A549 (cell line): ENCODE results near the gene NDEL1. TPM values are rescaled to one million over a fixed set of nuclear protein-coding genes. Genes with fewer than 3 reads are reported as not detected.
A peak's percentile ranks its signal among the peaks of the same experiment; 100 is the strongest.

Experiments
- ATAC-seq, 2 experiments: fragments of 200-7000 bp in 1 of 2; fragments of >200 bp in 1 of 2; cut with Nextera tagmentation in 1 of 2; cut with Tn5 transposase in 1 of 2; 3 replicates each; pipeline versions ENCODE4 v1.8.0 to v1.9.1; 2018 to 2020; ENCODE audit warnings: mild to moderate bottlenecking in 1 of 2, moderate library complexity in 1 of 2
- CTCF ChIA-PET: fragments of 300-600 bp; sonication (Branson Sonifier 250); formaldehyde crosslinking; extraction: SDS; loops from one replicate; lab custom pipeline; 2021; ENCODE audit warnings: antibody characterized with exemption, inconsistent platforms; lab: Yijun Ruan, JAX
- POLR2A ChIA-PET: fragments of 350-600 bp; formaldehyde crosslinking; extraction: SDS; loops from one replicate; lab custom pipeline; 2021; ENCODE audit warnings: antibody characterized with exemption, inconsistent platforms; lab: Yijun Ruan, JAX
- DNase-seq, 2 experiments: peaks; one replicate each; pipeline versions ENCODE4 v3.0.0 to v3.0.0-alpha.2; 2011 to 2016; ENCODE audit warnings: low read depth in 1 of 2, low spot score in 1 of 2
- FAIRE-seq: peaks from 2 replicates; lab custom pipeline; 2011; peaks lifted over from hg19 to GRCh38; lab: Jason Lieb, UNC
- H3K27ac ChIP-seq, 2 experiments: fragments of >200 bp; sonication (Bioruptor Twin); formaldehyde crosslinking; 3 replicates each; pipeline ENCODE4 v1.5.1; 2016 to 2017
- H3K4me1 ChIP-seq: fragments of >200 bp; sonication (Bioruptor Twin); formaldehyde crosslinking; 3 replicates; pipeline ENCODE4 v1.6.1; 2016
- H3K4me2 ChIP-seq: fragments of >200 bp; sonication (Bioruptor Twin); formaldehyde crosslinking; 3 replicates; pipeline ENCODE4 v1.6.1; 2016
- H3K4me3 ChIP-seq: fragments of >200 bp; sonication (Bioruptor Twin); formaldehyde crosslinking; 3 replicates; pipeline ENCODE4 v1.5.1; 2016
- H3K9me3 ChIP-seq: fragments of >200 bp; sonication (Bioruptor Twin); formaldehyde crosslinking; 3 replicates; pipeline ENCODE4 v1.6.1; 2016
- ATOH8 ChIP-seq: fragments of 250-450 bp; sonication (Bioruptor Pico); IDR thresholded peaks from 2 replicates; pipeline ENCODE4 v1.5.0; 2020; ENCODE audit warnings: low read depth, mild to moderate bottlenecking, moderate library complexity
- CEBPB ChIP-seq, 2 experiments: fragments of >200 bp in 1 of 2; sonication (Bioruptor Twin) in 1 of 2; formaldehyde crosslinking in 1 of 2; IDR thresholded peaks; 2 replicates each; pipeline ENCODE4 v1.6.1; 2012 to 2016
- CHD4 ChIP-seq: fragments of 200-600 bp; sonication (generic); IDR thresholded peaks from 2 replicates; pipeline ENCODE4 v1.6.1; 2016; ENCODE audit warnings: antibody characterized with exemption, mild to moderate bottlenecking, borderline replicate concordance
- CTCF ChIP-seq: fragments of >200 bp; sonication (Bioruptor Twin); formaldehyde crosslinking; IDR thresholded peaks from 3 replicates; pipeline ENCODE4 v1.5.1; 2016
- FOSB ChIP-seq: fragments of 250-450 bp; sonication (Bioruptor Pico); IDR thresholded peaks from 2 replicates; pipeline ENCODE4 v1.5.0; 2020; ENCODE audit warnings: mild to moderate bottlenecking, moderate library complexity
- HOXA7 ChIP-seq: fragments of 250-450 bp; sonication (Bioruptor Pico); IDR thresholded peaks from 2 replicates; pipeline ENCODE4 v1.5.0; 2020; ENCODE audit warnings: mild to moderate bottlenecking, moderate library complexity
- JUNB ChIP-seq: fragments of >200 bp; sonication (Bioruptor Twin); formaldehyde crosslinking; IDR thresholded peaks from 2 replicates; pipeline ENCODE4 v1.6.1; 2016
- KDM1A ChIP-seq: fragments of 200-600 bp; sonication (generic); IDR thresholded peaks from 2 replicates; pipeline ENCODE4 v1.6.1; 2016; ENCODE audit warnings: low read depth, mild to moderate bottlenecking
- NPAS2 ChIP-seq: fragments of 250-450 bp; sonication (Bioruptor Pico); IDR thresholded peaks from 2 replicates; pipeline ENCODE4 v1.8.0; 2022; ENCODE audit warnings: mild to moderate bottlenecking, moderate library complexity, borderline replicate concordance
- PBX3 ChIP-seq: IDR thresholded peaks from 2 replicates; pipeline ENCODE4 v1.6.1; 2012
- RAD21 ChIP-seq, 2 experiments: fragments of >200 bp in 1 of 2; sonication (Bioruptor Twin) in 1 of 2; formaldehyde crosslinking in 1 of 2; IDR thresholded peaks in 1 of 2; conservative IDR thresholded peaks in 1 of 2; 2 replicates in 1 of 2; 3 replicates in 1 of 2; pipeline ENCODE4 v1.6.1; 2012 to 2018; ENCODE audit warnings: inconsistent platforms in 1 of 2
- REST ChIP-seq: fragments of 200-600 bp; sonication (generic); IDR thresholded peaks from 2 replicates; pipeline ENCODE4 v1.6.1; 2016; ENCODE audit warnings: antibody characterized with exemption, mild to moderate bottlenecking, moderate library complexity
- RFX5 ChIP-seq: fragments of 450-650 bp; IDR thresholded peaks from 2 replicates; pipeline ENCODE4 v1.7.1; 2014; ENCODE audit warnings: antibody characterized with exemption, mild to moderate bottlenecking, moderate library complexity
- RNF2 ChIP-seq: fragments of 200-600 bp; sonication (generic); IDR thresholded peaks from 2 replicates; pipeline ENCODE4 v1.6.1; 2016; ENCODE audit warnings: low read depth, mild to moderate bottlenecking, antibody characterized with exemption, moderate library complexity, borderline replicate concordance
- SREBF2 ChIP-seq: fragments of 450-650 bp; IDR thresholded peaks from 2 replicates; pipeline ENCODE4 v1.6.1; 2014; ENCODE audit warnings: mild to moderate bottlenecking, moderate library complexity
- TP53 ChIP-seq: fragments of 250-450 bp; sonication (Bioruptor Pico); IDR thresholded peaks from 2 replicates; pipeline ENCODE4 v1.5.0; 2021; ENCODE audit warnings: mild to moderate bottlenecking, moderate library complexity
- ZFP36 ChIP-seq: fragments of 450-650 bp; IDR thresholded peaks from 2 replicates; pipeline ENCODE4 v1.6.1; 2014; ENCODE audit warnings: borderline replicate concordance; ENCODE audit not compliant: partially characterized antibody
- WGBS: methylation state at CpG from one replicate; pipeline ENCODE4 v1.1.6; 2017; ENCODE audit errors: missing lambda C conversion rate; 5-methylcytosine and 5-hydroxymethylcytosine counted together
- polyA plus RNA-seq, 4 experiments: library from polyadenylated mRNA; depleted of rRNA in 3 of 4; stranded (reverse); fragments of >200 nt; fragmentation: RNase III in 1 of 4; extraction: RNeasy Plus Mini Kit Qiagen cat#74134 plus additional on column Dnase treatment in 1 of 4; gene quantifications; 2 replicates in 3 of 4; 3 replicates in 1 of 4; pipeline ENCODE4 v1.2.3, GENCODE V29; 2011 to 2017

Gene NDEL1
- polyA plus RNA-seq, 2 of the 4 experiments (the other 2 are of a cell fraction): 53.3 to 91.0 TPM

GRCh38 chr17:8417806-8418205 lies 17.9 kb upstream of the NDEL1 start:
- FAIRE-seq (peak; percentile 23), ATAC-seq (no peak; a peak in 1 of 6 replicates), DNase-seq (no peak)
- TF ChIP-seq HOXA7 (CRISPR knock-in tag) (no peak), ZFP36 (no peak), CEBPB (IDR thresholded peaks at IDR 0.05) (0 out of 4 replicates have a peak, but pooled peaks of 1 of the 2 experiments have one; percentile 10), REST (no peak)
- peak overlapping the region; percentile 21; the same call in 2 of the 3 replicates for H3K4me2 ChIP-seq
- peaks cover 43% of the 10 kb centered on the region for H3K4me1 ChIP-seq
- no peaks in the 10 kb centered on the region for H3K9me3 ChIP-seq
- 57% methylated on average over 4 of the region's 4 CpGs for WGBS
- H3K27ac ChIP-seq: no peak overlapping the region
- H3K4me3 ChIP-seq: no peak overlapping the region
- ChIA-PET CTCF (interaction anchor here (1.0 to 5.5 kb wide), 4 partner anchors 8 to 328 kb away, joined by 4 to 27 read pairs (median 6); no protein-coding TSS in a partner anchor), POLR2A (no interaction called here)

- DNase-seq: no peak
- Histone ChIP-seq H3K4me3 (no peak overlapping the region), H3K4me2 (no peak overlapping the region; the same call in 2 of the 3 replicates)
- TF ChIP-seq RFX5: no peak
- no peak for TF ChIP-seq ATOH8 (CRISPR knock-in tag)
- no peak for TF ChIP-seq SREBF2
- TF ChIP-seq RAD21 (conservative IDR thresholded peaks at IDR 0.05 in 1 of 2, IDR thresholded peaks at IDR 0.05 in 1 of 2): no peak
- no peak for TF ChIP-seq KDM1A
- TF ChIP-seq RNF2: no peak
- no peak for TF ChIP-seq FOSB (CRISPR knock-in tag)
- TF ChIP-seq, all 56 proteins: peak for 0
- ChIA-PET POLR2A (no interaction called here), CTCF (interaction anchor here (1.0 to 5.5 kb wide), 3 partner anchors 9 to 327 kb away, joined by 6 to 27 read pairs (median 6); no protein-coding TSS in a partner anchor)
- H3K9me3 ChIP-seq: no peaks in the 10 kb centered on the region
- peaks cover 43% of the 10 kb centered on the region for H3K4me1 ChIP-seq
- H3K27ac ChIP-seq: no peak overlapping the region
- FAIRE-seq (no peak), ATAC-seq (no peak)
- WGBS: 9% methylated on average over 1 of the region's 1 CpG
Observed at GRCh38 chr17:8418471-8418870, 17.2 kb upstream of the NDEL1 start.

GRCh38 chr17:8419305-8419704 lies 16.4 kb upstream of the NDEL1 start:
- ChIA-PET POLR2A (no interaction called here), CTCF (interaction anchor here (0.8 to 5.5 kb wide), 7 partner anchors 9 to 362 kb away, joined by 3 to 40 read pairs (median 4); partner anchors contain the start of gene NDEL1)
- Histone ChIP-seq H3K9me3 (no peaks in the 10 kb centered on the region), H3K4me1 (peaks cover 43% of the 10 kb centered on the region), H3K4me2 (no peak overlapping the region; the same call in 1 of the 3 replicates), H3K4me3 (no peak overlapping the region), H3K27ac (no peak overlapping the region)
- DNase-seq: no peak
- 51% methylated on average over 1 of the region's 1 CpG for WGBS
- no peak for TF ChIP-seq FOSB (CRISPR knock-in tag)
- no peak for TF ChIP-seq CTCF
- no peak for TF ChIP-seq PBX3
- TF ChIP-seq TP53 (CRISPR knock-in tag): no peak
- no peak for TF ChIP-seq CHD4
- no peak for TF ChIP-seq HOXA7 (CRISPR knock-in tag)
- TF ChIP-seq NPAS2 (CRISPR knock-in tag): no peak
- no peak for TF ChIP-seq JUNB
- FAIRE-seq: peak; percentile 28
- ATAC-seq: no peak
